SKM-1 (cell line): ENCODE data around the gene KRTAP5-4.

ENCODE experiments used
- DNase-seq: peaks from one replicate; lab custom pipeline; 2025; ENCODE audit not compliant: unreplicated experiment; lab: John Stamatoyannopoulos, UW

Gene KRTAP5-4

GRCh38 chr11:1574238-1574932 is 47.6 kb downstream of the KRTAP5-4 start:
- DNase-seq = no peak

- DNase-seq = no peak
These were observed 48.1 kb downstream of the KRTAP5-4 start for GRCh38 chr11:1573903-1574237.

GRCh38 chr11:1573077-1573902 is 48.6 kb downstream of the KRTAP5-4 start:
- DNase-seq = no peak

GRCh38 chr11:1572197-1573076 is 49.5 kb downstream of the KRTAP5-4 start, which contains the start of gene DUSP8:
TSS of gene DUSP8 (minus strand) at chr11:1572271. CDS start at chr11:1565826, 6,445 bp downstream.
- peak; percentile 44 for DNase-seq

- no peak for DNase-seq
These were observed 50.2 kb downstream of the KRTAP5-4 start for GRCh38 chr11:1571760-1572196.
